ENCODE measurements around the gene USF3. TPM values are rescaled to one million over a fixed set of nuclear protein-coding genes. Genes with fewer than 3 reads are reported as not detected.

The USF3 gene
- total RNA-seq, 4 donors from 2014 or later: 14.2 to 27.1 (median 21.4) TPM

- Histone ChIP-seq H3K27me3 (no peaks in the 10 kb centered on the region), H3K9me3 (no peaks in the 10 kb centered on the region), H3K36me3 (no peaks in the 10 kb centered on the region), H3K4me3 (no peak overlapping the region), H3K27ac (no peak overlapping the region), H3K4me1 (peaks cover 0 to 5% of the 10 kb centered on the region in 2 donors)
- DNase-seq: no peak
- TF ChIP-seq POLR2A (IDR thresholded peaks at IDR 0.05): no peak
- TF ChIP-seq, protein P1, sequence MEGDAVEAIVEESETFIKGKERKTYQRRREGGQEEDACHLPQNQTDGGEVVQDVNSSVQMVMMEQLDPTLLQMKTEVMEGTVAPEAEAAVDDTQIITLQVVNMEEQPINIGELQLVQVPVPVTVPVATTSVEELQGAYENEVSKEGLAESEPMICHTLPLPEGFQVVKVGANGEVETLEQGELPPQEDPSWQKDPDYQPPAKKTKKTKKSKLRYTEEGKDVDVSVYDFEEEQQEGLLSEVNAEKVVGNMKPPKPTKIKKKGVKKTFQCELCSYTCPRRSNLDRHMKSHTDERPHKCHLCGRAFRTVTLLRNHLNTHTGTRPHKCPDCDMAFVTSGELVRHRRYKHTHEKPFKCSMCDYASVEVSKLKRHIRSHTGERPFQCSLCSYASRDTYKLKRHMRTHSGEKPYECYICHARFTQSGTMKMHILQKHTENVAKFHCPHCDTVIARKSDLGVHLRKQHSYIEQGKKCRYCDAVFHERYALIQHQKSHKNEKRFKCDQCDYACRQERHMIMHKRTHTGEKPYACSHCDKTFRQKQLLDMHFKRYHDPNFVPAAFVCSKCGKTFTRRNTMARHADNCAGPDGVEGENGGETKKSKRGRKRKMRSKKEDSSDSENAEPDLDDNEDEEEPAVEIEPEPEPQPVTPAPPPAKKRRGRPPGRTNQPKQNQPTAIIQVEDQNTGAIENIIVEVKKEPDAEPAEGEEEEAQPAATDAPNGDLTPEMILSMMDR (IDR thresholded peaks at IDR 0.05): no peak
- intact Hi-C loops (cut with DNase I; ENCODE audit: low total_unique reads): no loop called here
Observed at GRCh38 chr3:113717818-113718217, 21.4 kb upstream of the USF3 start.

GRCh38 chr3:113717308-113717707, 20.9 kb upstream of the USF3 start:
- Histone ChIP-seq H3K9me3 (no peaks in the 10 kb centered on the region), H3K4me1 (peaks cover 0 to 5% of the 10 kb centered on the region in 2 donors), H3K27me3 (no peaks in the 10 kb centered on the region), H3K4me3 (no peak overlapping the region), H3K36me3 (no peaks in the 10 kb centered on the region), H3K27ac (no peak overlapping the region)
- TF ChIP-seq, protein P1 (IDR thresholded peaks at IDR 0.05): no peak
- TF ChIP-seq POLR2A (IDR thresholded peaks at IDR 0.05): no peak
- intact Hi-C loops (cut with DNase I; ENCODE audit: low total_unique reads): no loop called here
- no peak for DNase-seq

- no peaks in the 10 kb centered on the region for H3K4me1 ChIP-seq
- intact Hi-C loops (cut with DNase I; ENCODE audit: low total_unique reads): no loop called here
- no peaks in the 10 kb centered on the region for H3K27me3 ChIP-seq
- no peak overlapping the region for H3K4me3 ChIP-seq
- H3K27ac ChIP-seq: no peak overlapping the region
- no peak for TF ChIP-seq POLR2A (IDR thresholded peaks at IDR 0.05)
- TF ChIP-seq, protein P1 (IDR thresholded peaks at IDR 0.05): no peak
- no peak for DNase-seq
- no peaks in the 10 kb centered on the region for H3K9me3 ChIP-seq
- no peaks in the 10 kb centered on the region for H3K36me3 ChIP-seq
Observed at GRCh38 chr3:113714702-113715101, 18.3 kb upstream of the USF3 start.

DNA sequence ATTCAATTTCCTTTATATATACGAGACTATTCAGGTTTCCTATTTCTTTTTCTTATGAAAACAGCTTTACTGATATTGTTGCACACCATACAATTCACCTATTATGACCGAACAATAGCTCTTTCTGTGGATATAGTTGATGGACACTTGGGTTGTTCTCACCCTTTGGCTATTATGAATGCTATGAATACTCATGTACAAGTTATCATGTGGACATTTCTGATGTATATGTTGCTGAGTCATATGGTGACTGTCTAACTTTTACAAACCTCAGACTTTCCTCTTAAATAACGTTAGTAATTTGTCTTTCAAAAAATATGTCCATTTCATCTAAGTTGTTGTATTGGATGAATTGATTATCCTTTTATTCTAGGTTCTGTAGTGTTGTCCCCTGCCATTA, 15.7 kb upstream of the USF3 start:
- H3K4me3 ChIP-seq: no peak overlapping the region
- intact Hi-C loops (cut with DNase I; ENCODE audit: low total_unique reads): no loop called here
- H3K9me3 ChIP-seq: no peaks in the 10 kb centered on the region
- H3K36me3 ChIP-seq: no peaks in the 10 kb centered on the region
- H3K27me3 ChIP-seq: no peaks in the 10 kb centered on the region
- no peak overlapping the region for H3K27ac ChIP-seq
- no peak for TF ChIP-seq POLR2A (IDR thresholded peaks at IDR 0.05)
- TF ChIP-seq, protein P1 (IDR thresholded peaks at IDR 0.05): no peak
- H3K4me1 ChIP-seq: no peaks in the 10 kb centered on the region
- no peak for DNase-seq

DNA sequence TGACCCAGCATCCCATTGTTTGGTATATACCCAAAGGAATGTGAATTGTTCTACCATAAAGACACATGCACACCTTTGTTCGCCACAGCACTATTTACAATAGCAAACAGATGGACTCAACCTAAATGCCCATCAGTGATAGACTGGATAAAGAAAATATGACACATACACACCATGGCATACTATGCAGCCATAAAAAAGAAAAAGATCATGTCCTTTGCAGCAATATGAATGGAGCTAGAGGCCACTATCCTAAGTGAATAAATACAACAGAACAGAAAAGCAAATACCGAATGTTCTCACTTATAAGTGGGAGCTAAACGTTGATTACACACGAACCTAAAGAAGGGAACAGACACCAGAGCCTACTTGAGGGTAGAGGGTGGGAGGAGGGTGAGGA, 11.4 kb upstream of the USF3 start:
- intact Hi-C loops (cut with DNase I; ENCODE audit: low total_unique reads): no loop called here
- TF ChIP-seq, protein P1 (IDR thresholded peaks at IDR 0.05): no peak
- TF ChIP-seq POLR2A (IDR thresholded peaks at IDR 0.05): no peak
- no peaks in the 10 kb centered on the region for H3K4me1 ChIP-seq
- no peak for DNase-seq
- no peaks in the 10 kb centered on the region for H3K27me3 ChIP-seq
- H3K4me3 ChIP-seq: no peak overlapping the region
- no peaks in the 10 kb centered on the region for H3K9me3 ChIP-seq
- no peaks in the 10 kb centered on the region for H3K36me3 ChIP-seq
- H3K27ac ChIP-seq: no peak overlapping the region

Measured in uterus (tissue), 4 donors.